Myocyte (in vitro differentiated cells): ENCODE results near the gene SCAMP4. TPM values are rescaled to one million over a fixed set of nuclear protein-coding genes. Genes with fewer than 3 reads are reported as not detected.

Experiments used
- total RNA-seq: library from RNA; depleted of rRNA; stranded (reverse); fragments of >200 nt; gene quantifications from 2 replicates; pipeline ENCODE4 v1.2.3, GENCODE V29; 2014

The SCAMP4 gene
- total RNA-seq, 1 donor from 2014 or later, result 73.0 TPM

Other genes starting within 250 kb of the SCAMP4 start
- not detected in 2 replicates for gene ONECUT3, start 151.9 kb upstream of the SCAMP4 start, total RNA-seq
- gene ATP8B3, start 93.1 kb upstream of the SCAMP4 start, total RNA-seq, result 0.48 and 1.1 TPM in 2 replicates
- 9.0 and 9.4 TPM in 2 replicates for gene REXO1, start 56.9 kb upstream of the SCAMP4 start, total RNA-seq
- gene KLF16, start 41.8 kb upstream of the SCAMP4 start, total RNA-seq, result 8.6 and 9.7 TPM in 2 replicates
- gene ABHD17A, start 19.9 kb upstream of the SCAMP4 start, total RNA-seq, result 106 and 111 TPM in 2 replicates
- gene ADAT3, start within 50 bp of the SCAMP4 start, total RNA-seq, result 4.7 and 5.0 TPM in 2 replicates
- 70.6 and 75.2 TPM in 2 replicates for gene CSNK1G2, start 35.8 kb downstream of the SCAMP4 start, total RNA-seq
- gene BTBD2, start 110.3 kb downstream of the SCAMP4 start, total RNA-seq, result 40.2 and 44.4 TPM in 2 replicates
- gene MKNK2, start 145.8 kb downstream of the SCAMP4 start, total RNA-seq, result 35.3 and 44.6 TPM in 2 replicates
- gene MOB3A, start 190.9 kb downstream of the SCAMP4 start, total RNA-seq, result 17.6 and 22.4 TPM in 2 replicates
- gene IZUMO4, start 191.5 kb downstream of the SCAMP4 start, total RNA-seq, result 7.2 and 8.2 TPM in 2 replicates
- gene AP3D1, start 246.2 kb downstream of the SCAMP4 start, total RNA-seq, result 109 and 114 TPM in 2 replicates